Astrocyte (in vitro differentiated cells and primary cell): ENCODE measurements around the gene OR8S1.

Experiments used
- EZH2 ChIP-seq: IDR thresholded peaks from 2 replicates; pipeline ENCODE4 v1.6.1; 2012; ENCODE audit warnings: mild to moderate bottlenecking, low read length, inconsistent platforms; ENCODE audit not compliant: insufficient read depth
- TF ChIP-seq, protein P1 (sequence below): IDR thresholded peaks from 2 replicates; pipeline ENCODE4 v1.5.1; 2011; ENCODE audit warnings: low read depth, mild to moderate bottlenecking, inconsistent platforms, low read length, moderate library complexity; ENCODE audit not compliant: insufficient read depth

DNA sequence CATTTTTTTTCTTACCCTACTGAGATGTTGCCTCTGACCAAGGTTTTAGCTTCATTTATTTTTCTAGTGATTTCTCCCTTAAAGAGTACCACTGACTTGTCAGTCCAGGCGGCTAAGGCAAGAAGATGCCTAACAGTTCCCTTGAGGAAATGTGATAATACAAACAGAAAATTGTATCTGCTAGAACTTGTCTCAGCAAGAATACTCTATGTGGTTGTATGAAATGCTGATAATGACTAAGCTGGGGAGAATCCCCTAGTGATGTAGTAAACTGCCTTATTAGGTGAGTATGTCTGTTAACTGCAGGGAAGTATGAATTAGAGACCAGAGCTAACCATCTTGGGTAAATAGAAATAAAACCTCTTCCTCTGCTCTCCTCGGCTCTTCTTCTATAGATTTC lies 36.4 kb upstream of the OR8S1 start:
- TF ChIP-seq, protein P1, sequence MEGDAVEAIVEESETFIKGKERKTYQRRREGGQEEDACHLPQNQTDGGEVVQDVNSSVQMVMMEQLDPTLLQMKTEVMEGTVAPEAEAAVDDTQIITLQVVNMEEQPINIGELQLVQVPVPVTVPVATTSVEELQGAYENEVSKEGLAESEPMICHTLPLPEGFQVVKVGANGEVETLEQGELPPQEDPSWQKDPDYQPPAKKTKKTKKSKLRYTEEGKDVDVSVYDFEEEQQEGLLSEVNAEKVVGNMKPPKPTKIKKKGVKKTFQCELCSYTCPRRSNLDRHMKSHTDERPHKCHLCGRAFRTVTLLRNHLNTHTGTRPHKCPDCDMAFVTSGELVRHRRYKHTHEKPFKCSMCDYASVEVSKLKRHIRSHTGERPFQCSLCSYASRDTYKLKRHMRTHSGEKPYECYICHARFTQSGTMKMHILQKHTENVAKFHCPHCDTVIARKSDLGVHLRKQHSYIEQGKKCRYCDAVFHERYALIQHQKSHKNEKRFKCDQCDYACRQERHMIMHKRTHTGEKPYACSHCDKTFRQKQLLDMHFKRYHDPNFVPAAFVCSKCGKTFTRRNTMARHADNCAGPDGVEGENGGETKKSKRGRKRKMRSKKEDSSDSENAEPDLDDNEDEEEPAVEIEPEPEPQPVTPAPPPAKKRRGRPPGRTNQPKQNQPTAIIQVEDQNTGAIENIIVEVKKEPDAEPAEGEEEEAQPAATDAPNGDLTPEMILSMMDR: no peak
- TF ChIP-seq EZH2: no peak
